Measurements from ENCODE around the gene ZMYND8.

ZMYND8 gene

GRCh38 chr20:47283411-47283810 is 73.1 kb downstream of the ZMYND8 start:
- peaks cover 31 to 84% (median 57%) of the 10 kb centered on the region in 3 donors for H3K36me3 ChIP-seq
- H3K9me3 ChIP-seq, result no peaks in the 10 kb centered on the region
- TF ChIP-seq, protein P1, sequence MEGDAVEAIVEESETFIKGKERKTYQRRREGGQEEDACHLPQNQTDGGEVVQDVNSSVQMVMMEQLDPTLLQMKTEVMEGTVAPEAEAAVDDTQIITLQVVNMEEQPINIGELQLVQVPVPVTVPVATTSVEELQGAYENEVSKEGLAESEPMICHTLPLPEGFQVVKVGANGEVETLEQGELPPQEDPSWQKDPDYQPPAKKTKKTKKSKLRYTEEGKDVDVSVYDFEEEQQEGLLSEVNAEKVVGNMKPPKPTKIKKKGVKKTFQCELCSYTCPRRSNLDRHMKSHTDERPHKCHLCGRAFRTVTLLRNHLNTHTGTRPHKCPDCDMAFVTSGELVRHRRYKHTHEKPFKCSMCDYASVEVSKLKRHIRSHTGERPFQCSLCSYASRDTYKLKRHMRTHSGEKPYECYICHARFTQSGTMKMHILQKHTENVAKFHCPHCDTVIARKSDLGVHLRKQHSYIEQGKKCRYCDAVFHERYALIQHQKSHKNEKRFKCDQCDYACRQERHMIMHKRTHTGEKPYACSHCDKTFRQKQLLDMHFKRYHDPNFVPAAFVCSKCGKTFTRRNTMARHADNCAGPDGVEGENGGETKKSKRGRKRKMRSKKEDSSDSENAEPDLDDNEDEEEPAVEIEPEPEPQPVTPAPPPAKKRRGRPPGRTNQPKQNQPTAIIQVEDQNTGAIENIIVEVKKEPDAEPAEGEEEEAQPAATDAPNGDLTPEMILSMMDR (IDR thresholded peaks at IDR 0.05), result no peak
- H3K27ac ChIP-seq, result no peak overlapping the region
- intact Hi-C loops (cut with DNase I; ENCODE audit: low total_unique reads), result no loop called here
- H3K27me3 ChIP-seq, result no peaks in the 10 kb centered on the region
- no peak for DNase-seq
- H3K4me1 ChIP-seq, result peaks cover 0 to 10% (median 3%) of the 10 kb centered on the region in 4 donors
- no peak overlapping the region for H3K4me3 ChIP-seq

DNA sequence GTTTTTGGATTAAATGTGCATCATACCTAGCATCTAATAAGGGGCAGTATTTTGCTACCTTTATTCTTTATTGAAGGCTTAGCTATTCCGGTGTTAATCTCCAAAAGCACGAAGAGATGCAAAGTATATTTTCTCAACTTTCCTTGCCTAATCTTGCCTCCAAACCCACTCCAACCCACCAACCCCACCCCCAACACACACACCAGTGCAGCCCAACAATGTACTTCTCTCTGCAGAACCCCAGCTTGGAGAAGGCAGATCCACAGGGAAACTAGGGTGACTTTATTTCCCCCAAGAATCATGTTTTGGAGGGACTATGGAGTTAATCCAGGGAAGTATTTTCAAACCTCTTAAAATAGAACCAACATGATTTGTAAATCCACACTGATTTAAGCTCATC is 73.6 kb downstream of the ZMYND8 start:
- intact Hi-C loops (cut with DNase I; ENCODE audit: low total_unique reads), result no loop called here
- TF ChIP-seq, protein P1 (IDR thresholded peaks at IDR 0.05), result no peak
- no peak for DNase-seq
- H3K36me3 ChIP-seq, result peaks cover 31 to 81% (median 57%) of the 10 kb centered on the region in 3 donors
- no peak overlapping the region for H3K4me3 ChIP-seq
- no peaks in the 10 kb centered on the region for H3K9me3 ChIP-seq
- peaks cover 0 to 15% (median 6%) of the 10 kb centered on the region in 4 donors for H3K4me1 ChIP-seq
- no peak overlapping the region for H3K27ac ChIP-seq
- H3K27me3 ChIP-seq, result no peaks in the 10 kb centered on the region

DNA sequence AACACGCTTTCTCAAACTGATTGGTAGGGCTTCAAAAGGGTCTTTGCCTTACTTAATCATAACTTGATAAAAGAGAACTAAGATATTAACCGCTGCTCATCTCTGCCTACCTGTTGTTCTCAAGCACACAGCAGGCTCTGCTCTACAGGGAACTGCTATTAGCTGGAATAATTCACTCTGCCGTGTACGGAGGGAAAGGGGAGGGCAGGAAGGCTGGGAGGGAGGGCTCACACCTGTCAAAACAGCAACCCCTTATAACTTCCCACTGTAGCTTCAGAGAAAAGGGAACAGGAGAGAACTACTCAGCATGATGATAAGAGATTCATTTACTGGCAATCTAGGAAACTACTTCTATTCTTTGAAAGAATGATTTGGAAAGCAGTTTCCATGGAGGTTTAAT is 75.1 kb downstream of the ZMYND8 start:
- no peak for DNase-seq
- peaks cover 0 to 30% (median 20%) of the 10 kb centered on the region in 4 donors for H3K4me1 ChIP-seq
- intact Hi-C loops (cut with DNase I; ENCODE audit: low total_unique reads), result no loop called here
- H3K4me3 ChIP-seq, result no peak overlapping the region
- no peak overlapping the region for H3K27ac ChIP-seq
- no peaks in the 10 kb centered on the region for H3K27me3 ChIP-seq
- TF ChIP-seq, protein P1 (IDR thresholded peaks at IDR 0.05), result no peak
- H3K36me3 ChIP-seq, result peaks cover 31 to 67% (median 43%) of the 10 kb centered on the region in 3 donors
- H3K9me3 ChIP-seq, result no peaks in the 10 kb centered on the region

DNA sequence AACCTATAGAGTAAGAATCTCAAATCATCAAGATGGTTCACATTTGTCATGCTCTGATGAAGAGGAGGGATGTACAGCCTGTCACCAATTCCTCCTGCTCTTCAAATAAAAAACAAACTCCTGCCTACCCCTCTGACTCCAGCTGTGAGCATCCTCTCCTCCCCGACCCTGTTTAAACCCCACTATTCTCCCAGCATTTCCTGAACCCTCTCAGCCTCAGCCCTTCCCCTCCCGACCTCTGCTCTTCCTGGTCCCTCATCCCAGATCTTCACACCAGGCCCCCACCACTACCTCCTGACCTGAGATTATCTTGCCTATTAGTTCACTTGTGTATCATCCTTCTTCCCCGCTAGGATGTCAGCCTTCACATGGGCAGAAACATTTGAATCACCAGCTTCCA is 75.8 kb downstream of the ZMYND8 start:
- Histone ChIP-seq H3K27ac (no peak overlapping the region), H3K27me3 (no peaks in the 10 kb centered on the region), H3K9me3 (no peaks in the 10 kb centered on the region), H3K4me1 (peaks cover 0 to 37% (median 28%) of the 10 kb centered on the region in 4 donors), H3K36me3 (peaks cover 31 to 67% (median 38%) of the 10 kb centered on the region in 3 donors), H3K4me3 (no peak overlapping the region)
- peak in 1 of 2 donors; percentile 21 for DNase-seq
- TF ChIP-seq, protein P1 (IDR thresholded peaks at IDR 0.05), result no peak
- intact Hi-C loops (cut with DNase I; ENCODE audit: low total_unique reads), result no loop called here

GRCh38 chr20:47280228-47280627 is 76.3 kb downstream of the ZMYND8 start:
- DNase-seq, result peak in 1 of 2 donors; percentile 25
- Histone ChIP-seq H3K4me3 (no peak overlapping the region), H3K4me1 (peaks cover 0 to 42% (median 32%) of the 10 kb centered on the region in 4 donors), H3K9me3 (no peaks in the 10 kb centered on the region), H3K36me3 (peaks cover 29 to 65% (median 38%) of the 10 kb centered on the region in 3 donors), H3K27ac (no peak overlapping the region), H3K27me3 (no peaks in the 10 kb centered on the region)
- TF ChIP-seq, protein P1 (IDR thresholded peaks at IDR 0.05), result no peak
- intact Hi-C loops (cut with DNase I; ENCODE audit: low total_unique reads), result no loop called here
